ENCODE data around the gene PTPRF. TPM values are rescaled to one million over a fixed set of nuclear protein-coding genes. Genes with fewer than 3 reads are reported as not detected.

Gene PTPRF
- total and polyA plus RNA-seq, 4 donors, result 41.2 to 241 (median 85.6) TPM

DNA sequence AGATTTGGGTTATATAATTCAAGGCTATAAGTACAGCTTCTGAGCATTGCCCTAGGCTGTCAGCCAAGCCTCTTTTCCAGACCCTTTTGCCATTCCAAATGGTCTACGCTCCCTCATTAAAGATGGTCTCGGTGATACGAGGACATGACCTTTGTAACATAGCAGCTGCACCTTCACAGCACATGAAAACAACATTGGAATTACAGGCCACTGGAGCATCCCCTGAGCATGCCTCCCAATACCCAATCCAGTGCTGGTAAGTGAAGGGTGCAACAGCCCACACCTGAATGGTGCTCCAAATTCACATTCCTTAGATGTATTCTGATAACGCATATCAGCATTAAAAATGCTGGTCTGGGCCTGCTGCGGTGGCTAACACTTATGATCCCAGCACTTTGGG is 20.1 kb upstream of the PTPRF start:
- Histone ChIP-seq H3K9ac (ENCODE audit: low read depth in 1 of 2, low read length in 2 of 2) (no peak overlapping the region), H3K36me3 (ENCODE audit: control insufficient read depth in 4 of 4, insufficient read depth in 3 of 4, low read depth in 1 of 4, low read length in 3 of 4) (no peaks in the 10 kb centered on the region), H3K4me3 (ENCODE audit: low read depth in 1 of 3, low read length in 3 of 3) (no peak overlapping the region), H3K27me3 (ENCODE audit: control insufficient read depth in 4 of 4, insufficient read depth in 4 of 4, low read length in 3 of 4) (no peaks in the 10 kb centered on the region), H3K4me1 (ENCODE audit: control insufficient read depth in 4 of 4, insufficient read depth in 4 of 4, low read length in 3 of 4) (no peaks in the 10 kb centered on the region), H3K9me3 (ENCODE audit: control insufficient read depth in 4 of 4, low read length in 3 of 4) (peaks cover 0 to 3% (median 0%) of the 10 kb centered on the region in 4 donors), H3K27ac (ENCODE audit: low read depth in 1 of 2, low read length in 2 of 2) (no peak overlapping the region)
- DNase-seq (ENCODE audit: low spot score), result peak; percentile 21
- 90% methylated on average over 5 of the region's 5 CpGs for WGBS
- no peak for TF ChIP-seq GABPA (IDR thresholded peaks at IDR 0.05 in 1 of 2, conservative IDR thresholded peaks at IDR 0.05 in 1 of 2)
- TF ChIP-seq, protein P1, sequence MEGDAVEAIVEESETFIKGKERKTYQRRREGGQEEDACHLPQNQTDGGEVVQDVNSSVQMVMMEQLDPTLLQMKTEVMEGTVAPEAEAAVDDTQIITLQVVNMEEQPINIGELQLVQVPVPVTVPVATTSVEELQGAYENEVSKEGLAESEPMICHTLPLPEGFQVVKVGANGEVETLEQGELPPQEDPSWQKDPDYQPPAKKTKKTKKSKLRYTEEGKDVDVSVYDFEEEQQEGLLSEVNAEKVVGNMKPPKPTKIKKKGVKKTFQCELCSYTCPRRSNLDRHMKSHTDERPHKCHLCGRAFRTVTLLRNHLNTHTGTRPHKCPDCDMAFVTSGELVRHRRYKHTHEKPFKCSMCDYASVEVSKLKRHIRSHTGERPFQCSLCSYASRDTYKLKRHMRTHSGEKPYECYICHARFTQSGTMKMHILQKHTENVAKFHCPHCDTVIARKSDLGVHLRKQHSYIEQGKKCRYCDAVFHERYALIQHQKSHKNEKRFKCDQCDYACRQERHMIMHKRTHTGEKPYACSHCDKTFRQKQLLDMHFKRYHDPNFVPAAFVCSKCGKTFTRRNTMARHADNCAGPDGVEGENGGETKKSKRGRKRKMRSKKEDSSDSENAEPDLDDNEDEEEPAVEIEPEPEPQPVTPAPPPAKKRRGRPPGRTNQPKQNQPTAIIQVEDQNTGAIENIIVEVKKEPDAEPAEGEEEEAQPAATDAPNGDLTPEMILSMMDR (IDR thresholded peaks at IDR 0.05; ENCODE audit: low read depth, low read length, missing input control), result no peak
- no peak for TF ChIP-seq NR2F2 (IDR thresholded peaks at IDR 0.05)
- TF ChIP-seq FOXA1 (IDR thresholded peaks at IDR 0.05), result no peak
- no peak for TF ChIP-seq RXRA (IDR thresholded peaks at IDR 0.05)
- no peak for TF ChIP-seq YY1 (IDR thresholded peaks at IDR 0.05)
- TF ChIP-seq HNF4A (conservative IDR thresholded peaks at IDR 0.05), result no peak

DNA sequence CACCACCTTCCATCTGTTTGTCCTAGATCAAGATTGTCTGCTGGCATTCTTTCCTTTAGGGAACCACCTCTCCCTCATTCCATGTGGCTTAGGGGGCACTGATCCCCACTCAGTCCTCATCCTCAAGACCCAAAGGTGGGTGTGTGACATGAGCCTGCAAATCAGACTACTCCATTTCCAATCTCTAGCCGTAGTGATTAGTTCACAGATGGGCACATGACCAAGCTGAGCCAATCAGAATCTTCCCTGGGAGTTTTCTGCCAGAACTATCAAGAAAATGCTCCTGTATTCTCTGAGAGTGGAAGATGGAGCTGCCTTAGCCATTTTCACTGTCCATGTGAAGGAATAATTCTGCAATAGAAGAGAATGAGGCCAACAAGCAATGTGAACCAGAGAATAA is 19.3 kb upstream of the PTPRF start:
- 88% methylated on average over 1 of the region's 1 CpG for WGBS
- peak; percentile 9 for DNase-seq (ENCODE audit: low spot score)
- Histone ChIP-seq H3K4me3 (ENCODE audit: low read depth in 1 of 3, low read length in 3 of 3) (no peak overlapping the region), H3K27ac (ENCODE audit: low read depth in 1 of 2, low read length in 2 of 2) (no peak overlapping the region), H3K4me1 (ENCODE audit: control insufficient read depth in 4 of 4, insufficient read depth in 4 of 4, low read length in 3 of 4) (no peaks in the 10 kb centered on the region), H3K36me3 (ENCODE audit: control insufficient read depth in 4 of 4, insufficient read depth in 3 of 4, low read depth in 1 of 4, low read length in 3 of 4) (no peaks in the 10 kb centered on the region), H3K27me3 (ENCODE audit: control insufficient read depth in 4 of 4, insufficient read depth in 4 of 4, low read length in 3 of 4) (no peaks in the 10 kb centered on the region), H3K9me3 (ENCODE audit: control insufficient read depth in 4 of 4, low read length in 3 of 4) (peaks cover 0 to 3% (median 0%) of the 10 kb centered on the region in 4 donors), H3K9ac (ENCODE audit: low read depth in 1 of 2, low read length in 2 of 2) (no peak overlapping the region)
- TF ChIP-seq, protein P2, sequence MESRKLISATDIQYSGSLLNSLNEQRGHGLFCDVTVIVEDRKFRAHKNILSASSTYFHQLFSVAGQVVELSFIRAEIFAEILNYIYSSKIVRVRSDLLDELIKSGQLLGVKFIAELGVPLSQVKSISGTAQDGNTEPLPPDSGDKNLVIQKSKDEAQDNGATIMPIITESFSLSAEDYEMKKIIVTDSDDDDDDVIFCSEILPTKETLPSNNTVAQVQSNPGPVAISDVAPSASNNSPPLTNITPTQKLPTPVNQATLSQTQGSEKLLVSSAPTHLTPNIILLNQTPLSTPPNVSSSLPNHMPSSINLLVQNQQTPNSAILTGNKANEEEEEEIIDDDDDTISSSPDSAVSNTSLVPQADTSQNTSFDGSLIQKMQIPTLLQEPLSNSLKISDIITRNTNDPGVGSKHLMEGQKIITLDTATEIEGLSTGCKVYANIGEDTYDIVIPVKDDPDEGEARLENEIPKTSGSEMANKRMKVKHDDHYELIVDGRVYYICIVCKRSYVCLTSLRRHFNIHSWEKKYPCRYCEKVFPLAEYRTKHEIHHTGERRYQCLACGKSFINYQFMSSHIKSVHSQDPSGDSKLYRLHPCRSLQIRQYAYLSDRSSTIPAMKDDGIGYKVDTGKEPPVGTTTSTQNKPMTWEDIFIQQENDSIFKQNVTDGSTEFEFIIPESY (IDR thresholded peaks at IDR 0.05), result no peak

DNA sequence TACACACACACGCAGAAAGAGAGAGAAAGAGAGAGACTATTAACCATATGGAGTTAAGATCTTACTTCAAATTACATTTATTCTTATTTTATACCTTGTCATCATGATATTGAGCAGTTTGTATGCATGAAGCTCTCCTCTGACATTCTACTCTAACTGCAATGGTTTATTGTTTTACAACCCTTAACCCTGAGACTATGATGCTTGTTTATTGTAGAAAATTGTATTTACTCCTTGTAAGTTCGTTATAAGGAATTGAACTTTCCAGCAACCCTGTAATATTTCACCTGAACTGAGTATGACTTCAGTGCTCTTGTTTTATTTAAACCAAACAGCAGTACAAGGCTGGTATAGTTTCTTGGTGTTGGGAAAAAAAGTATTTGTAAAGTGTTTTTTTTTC is 18.6 kb upstream of the PTPRF start:
- Histone ChIP-seq H3K9ac (ENCODE audit: low read depth in 1 of 2, low read length in 2 of 2) (no peak overlapping the region), H3K36me3 (ENCODE audit: control insufficient read depth in 4 of 4, insufficient read depth in 3 of 4, low read depth in 1 of 4, low read length in 3 of 4) (no peaks in the 10 kb centered on the region), H3K27me3 (ENCODE audit: control insufficient read depth in 4 of 4, insufficient read depth in 4 of 4, low read length in 3 of 4) (no peaks in the 10 kb centered on the region), H3K4me3 (ENCODE audit: low read depth in 1 of 3, low read length in 3 of 3) (no peak overlapping the region), H3K4me1 (ENCODE audit: control insufficient read depth in 4 of 4, insufficient read depth in 4 of 4, low read length in 3 of 4) (no peaks in the 10 kb centered on the region), H3K27ac (ENCODE audit: low read depth in 1 of 2, low read length in 2 of 2) (no peak overlapping the region), H3K9me3 (ENCODE audit: control insufficient read depth in 4 of 4, low read length in 3 of 4) (peaks cover 0 to 3% (median 0%) of the 10 kb centered on the region in 4 donors)
- no peak for DNase-seq (ENCODE audit: low spot score)
- TF ChIP-seq SP1 (IDR thresholded peaks at IDR 0.05) (no peak), EGR1 (IDR thresholded peaks at IDR 0.05; ENCODE audit: low read depth in 2 of 2) (no peak), NR2F2 (IDR thresholded peaks at IDR 0.05) (no peak), RAD21 (IDR thresholded peaks at IDR 0.05) (no peak)
- TF ChIP-seq, protein P3, sequence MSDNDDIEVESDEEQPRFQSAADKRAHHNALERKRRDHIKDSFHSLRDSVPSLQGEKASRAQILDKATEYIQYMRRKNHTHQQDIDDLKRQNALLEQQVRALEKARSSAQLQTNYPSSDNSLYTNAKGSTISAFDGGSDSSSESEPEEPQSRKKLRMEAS (IDR thresholded peaks at IDR 0.05), result no peak
- TF ChIP-seq, protein P4, sequence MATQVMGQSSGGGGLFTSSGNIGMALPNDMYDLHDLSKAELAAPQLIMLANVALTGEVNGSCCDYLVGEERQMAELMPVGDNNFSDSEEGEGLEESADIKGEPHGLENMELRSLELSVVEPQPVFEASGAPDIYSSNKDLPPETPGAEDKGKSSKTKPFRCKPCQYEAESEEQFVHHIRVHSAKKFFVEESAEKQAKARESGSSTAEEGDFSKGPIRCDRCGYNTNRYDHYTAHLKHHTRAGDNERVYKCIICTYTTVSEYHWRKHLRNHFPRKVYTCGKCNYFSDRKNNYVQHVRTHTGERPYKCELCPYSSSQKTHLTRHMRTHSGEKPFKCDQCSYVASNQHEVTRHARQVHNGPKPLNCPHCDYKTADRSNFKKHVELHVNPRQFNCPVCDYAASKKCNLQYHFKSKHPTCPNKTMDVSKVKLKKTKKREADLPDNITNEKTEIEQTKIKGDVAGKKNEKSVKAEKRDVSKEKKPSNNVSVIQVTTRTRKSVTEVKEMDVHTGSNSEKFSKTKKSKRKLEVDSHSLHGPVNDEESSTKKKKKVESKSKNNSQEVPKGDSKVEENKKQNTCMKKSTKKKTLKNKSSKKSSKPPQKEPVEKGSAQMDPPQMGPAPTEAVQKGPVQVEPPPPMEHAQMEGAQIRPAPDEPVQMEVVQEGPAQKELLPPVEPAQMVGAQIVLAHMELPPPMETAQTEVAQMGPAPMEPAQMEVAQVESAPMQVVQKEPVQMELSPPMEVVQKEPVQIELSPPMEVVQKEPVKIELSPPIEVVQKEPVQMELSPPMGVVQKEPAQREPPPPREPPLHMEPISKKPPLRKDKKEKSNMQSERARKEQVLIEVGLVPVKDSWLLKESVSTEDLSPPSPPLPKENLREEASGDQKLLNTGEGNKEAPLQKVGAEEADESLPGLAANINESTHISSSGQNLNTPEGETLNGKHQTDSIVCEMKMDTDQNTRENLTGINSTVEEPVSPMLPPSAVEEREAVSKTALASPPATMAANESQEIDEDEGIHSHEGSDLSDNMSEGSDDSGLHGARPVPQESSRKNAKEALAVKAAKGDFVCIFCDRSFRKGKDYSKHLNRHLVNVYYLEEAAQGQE (IDR thresholded peaks at IDR 0.05), result no peak
- 88% methylated on average over 2 of the region's 2 CpGs for WGBS
